Measurements from ENCODE around the gene TENM4.

The TENM4 gene

GRCh38 chr11:78791254-78791653, 649.6 kb downstream of the TENM4 start:
- DNase-seq: no peak

GRCh38 chr11:78790784-78791183, 650.0 kb downstream of the TENM4 start:
- DNase-seq: no peak

GRCh38 chr11:78789375-78789774, 651.5 kb downstream of the TENM4 start:
- DNase-seq: no peak

GRCh38 chr11:78788533-78788932, 652.3 kb downstream of the TENM4 start:
- DNase-seq: no peak

GRCh38 chr11:78787696-78788095, 653.1 kb downstream of the TENM4 start:
- DNase-seq: no peak

DNA sequence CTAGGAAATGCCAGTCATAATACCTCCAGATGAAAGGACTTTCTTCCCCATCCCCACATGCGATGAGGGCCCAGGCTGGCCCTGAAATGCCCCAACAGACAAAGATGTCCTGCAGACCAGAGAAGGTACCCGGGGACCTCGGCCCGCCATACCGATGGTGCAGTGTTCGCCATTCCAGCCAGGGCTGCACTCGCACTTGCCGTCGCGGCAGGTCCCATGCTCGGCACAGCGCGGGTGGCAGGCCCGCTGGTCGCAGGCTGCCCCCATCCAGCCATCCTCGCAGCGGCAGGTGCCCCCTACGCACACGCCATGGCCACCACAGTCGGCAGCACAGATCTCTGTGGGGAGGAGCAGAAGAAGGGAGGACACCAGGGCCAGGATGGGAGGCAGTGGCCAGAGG, 654.1 kb downstream of the TENM4 start:
- DNase-seq: no peak

GRCh38 chr11:78786086-78786485, 654.7 kb downstream of the TENM4 start:
- no peak for DNase-seq

- no peak for DNase-seq
These were observed 656.3 kb downstream of the TENM4 start for GRCh38 chr11:78784321-78785061.

- DNase-seq: no peak
These were observed 657.0 kb downstream of the TENM4 start for GRCh38 chr11:78783846-78784245.

- DNase-seq: no peak
These were observed 657.5 kb downstream of the TENM4 start for GRCh38 chr11:78783301-78783700.

DNA sequence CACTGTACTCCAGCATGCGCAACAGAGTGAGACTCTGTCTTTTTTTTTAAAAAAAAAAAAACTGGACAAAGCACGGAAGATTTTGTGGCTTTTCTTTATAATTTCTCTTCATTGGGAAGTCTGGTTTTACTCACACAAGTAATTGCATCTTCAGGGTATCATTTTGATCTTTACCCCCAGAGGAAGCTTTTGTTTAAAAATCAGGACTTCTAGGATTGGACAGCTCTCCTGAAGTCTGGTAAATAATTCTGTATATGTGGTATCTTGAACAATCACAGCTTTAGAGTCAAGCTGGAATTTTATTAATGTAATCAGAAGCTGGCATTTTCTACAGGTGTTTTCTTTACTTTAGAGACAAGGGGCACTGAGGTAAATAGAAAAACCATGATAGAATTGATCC, 658.1 kb downstream of the TENM4 start:
- no peak for DNase-seq

- no peak for DNase-seq
These were observed 659.9 kb downstream of the TENM4 start for GRCh38 chr11:78780889-78781288.

DNA sequence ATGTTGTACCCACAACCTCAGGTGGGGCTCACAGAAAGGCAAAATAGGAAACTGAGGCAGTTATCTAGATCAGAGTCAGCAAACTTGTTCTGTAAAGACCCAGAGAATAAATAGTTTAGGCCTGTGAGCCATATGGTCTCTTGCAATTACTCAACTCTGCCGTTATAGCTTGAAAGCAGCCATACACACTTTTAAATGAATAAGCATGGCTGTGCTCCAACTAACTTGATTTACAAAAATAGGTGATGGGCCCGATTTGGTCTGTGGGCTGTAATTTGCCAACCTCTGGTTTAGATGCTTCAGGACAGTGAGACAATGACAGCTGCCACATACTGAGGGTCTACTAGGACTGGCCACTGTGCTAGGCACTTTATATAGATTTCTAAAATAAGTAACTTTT, 667.3 kb downstream of the TENM4 start:
- DNase-seq: no peak

GRCh38 chr11:78773077-78773476, 667.8 kb downstream of the TENM4 start:
- DNase-seq: no peak

DNA sequence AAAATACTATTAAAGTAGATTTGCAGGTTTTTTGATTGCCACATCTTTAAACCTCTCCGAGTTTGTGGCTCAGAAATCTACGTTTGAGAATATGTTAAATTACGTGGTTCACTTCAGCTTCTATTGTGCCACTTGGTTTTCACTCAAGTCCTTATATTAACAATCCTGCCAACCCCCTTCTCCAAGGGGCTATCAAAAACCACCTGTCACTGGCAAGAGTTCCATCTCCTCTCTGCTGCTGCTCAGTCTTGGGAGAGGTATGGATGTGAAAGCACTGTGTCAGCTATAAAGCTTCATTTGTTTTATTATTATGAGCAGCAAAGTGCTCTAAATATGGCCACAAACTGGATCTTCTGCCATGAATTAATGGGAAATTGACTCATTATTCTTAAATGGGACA, 668.6 kb downstream of the TENM4 start:
- no peak for DNase-seq

- DNase-seq: no peak
These were observed 669.9 kb downstream of the TENM4 start for GRCh38 chr11:78770931-78771330.

DNA sequence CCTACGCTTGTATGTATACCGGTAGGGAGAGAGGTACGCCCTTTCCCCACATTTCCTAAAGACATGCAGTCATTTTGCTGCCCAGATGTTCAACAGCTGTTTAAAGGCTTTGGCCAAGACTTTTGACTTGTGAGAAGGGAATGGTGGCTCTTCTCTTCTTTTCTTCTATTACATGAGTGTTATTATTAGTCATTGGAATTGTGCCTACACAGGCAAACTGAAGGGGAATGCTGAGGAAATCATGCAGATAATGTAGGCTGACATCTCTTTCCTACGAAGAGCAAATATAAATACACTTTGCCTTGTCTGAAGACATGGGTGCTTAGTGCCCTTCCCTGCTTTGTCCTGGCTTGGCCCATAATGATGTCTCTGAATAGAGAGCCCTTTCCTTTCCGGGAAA, 671.9 kb downstream of the TENM4 start:
- DNase-seq: no peak

DNA sequence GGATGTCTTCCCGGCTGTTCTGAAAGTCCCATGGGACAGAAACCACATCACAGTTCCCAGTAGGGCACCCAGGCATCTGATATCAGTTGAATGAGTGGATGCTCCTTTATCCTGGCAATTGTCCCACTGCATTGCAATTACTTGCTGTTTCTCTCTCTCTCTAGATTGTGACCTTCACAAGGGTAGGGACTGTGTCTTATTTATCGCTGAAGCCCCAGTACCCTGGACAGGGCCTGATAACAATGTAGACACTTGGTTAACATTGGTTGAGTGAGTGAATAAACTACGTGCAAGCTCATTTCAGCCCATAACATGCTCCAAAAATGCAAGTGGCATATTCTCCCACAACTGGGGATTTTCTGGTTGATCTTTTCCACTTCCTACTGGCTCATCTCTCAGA, 672.5 kb downstream of the TENM4 start:
- DNase-seq: no peak

GRCh38 chr11:78767027-78767932, 673.5 kb downstream of the TENM4 start:
- no peak for DNase-seq

- no peak for DNase-seq
These were observed 675.9 kb downstream of the TENM4 start for GRCh38 chr11:78764946-78765345.

- no peak for DNase-seq
These were observed 677.2 kb downstream of the TENM4 start for GRCh38 chr11:78763664-78764063.

DNA sequence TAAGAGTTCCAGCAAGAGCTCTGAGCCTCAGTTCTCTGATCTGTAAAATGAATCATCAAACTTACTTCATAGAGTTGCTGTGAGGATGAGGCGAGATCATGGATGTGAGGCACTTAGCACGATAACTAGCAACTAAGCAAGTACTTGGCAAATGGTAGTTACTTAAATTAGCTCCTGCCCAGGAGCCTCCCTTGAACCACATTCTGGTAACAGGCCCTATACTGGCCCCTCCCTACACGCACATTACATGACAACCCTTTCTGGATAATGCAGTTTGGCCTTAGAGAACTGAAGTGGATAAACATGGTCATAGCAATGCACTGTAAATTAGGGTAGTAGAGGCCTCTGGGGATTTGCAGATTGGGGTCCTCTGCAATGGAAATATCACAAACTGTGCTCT, 678.7 kb downstream of the TENM4 start:
- DNase-seq: no peak

DNA sequence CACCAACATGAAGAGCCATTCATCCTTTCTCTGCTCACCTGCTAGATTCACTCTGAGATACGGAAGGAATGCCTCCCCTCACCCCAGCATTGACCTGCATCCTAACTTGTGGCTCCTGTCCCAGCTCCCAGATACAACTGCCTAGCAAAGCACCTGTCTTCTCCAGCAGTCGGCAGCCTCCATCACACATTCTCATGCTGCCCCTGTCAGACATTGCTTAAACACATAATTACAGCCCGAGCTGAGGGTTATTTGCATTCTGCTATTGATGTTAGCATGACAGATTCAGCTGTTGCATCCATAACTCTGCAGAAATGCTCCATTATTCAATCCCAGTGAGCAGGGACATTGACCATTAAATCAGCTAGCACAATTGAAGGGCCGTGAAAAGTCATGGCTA, 681.8 kb downstream of the TENM4 start:
- no peak for DNase-seq

DNA sequence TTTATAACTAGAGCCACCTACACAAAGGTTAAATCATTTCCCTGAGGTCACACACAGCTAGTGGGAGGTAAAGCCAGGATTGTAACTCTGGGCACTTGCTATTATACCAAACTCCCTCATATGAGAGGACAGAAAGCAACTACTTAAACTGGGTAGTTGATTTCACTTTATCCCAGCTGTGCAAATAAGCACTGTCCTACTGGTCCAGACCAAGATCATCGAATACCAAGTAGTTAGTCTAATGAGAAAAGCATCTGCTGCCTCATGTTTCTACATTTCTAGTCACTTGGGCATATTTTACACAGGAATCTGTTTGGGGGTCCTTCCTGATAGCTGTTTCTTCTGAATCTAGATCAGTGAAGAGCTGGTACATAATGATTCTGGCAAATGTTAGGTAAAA, 687.5 kb downstream of the TENM4 start:
- DNase-seq: no peak

Data from activated effector memory CD4-positive, alpha-beta T cell treated with anti-CD3 and anti-CD28 coated beads, Interleukin-2, amount 50 U/mL, for 16 hours (primary cell).